OCI-LY1 (cell line): ENCODE data around the gene FCAR.
A peak's percentile ranks its signal among the peaks of the same experiment; 100 is the strongest.

Source experiments
- H2AFZ ChIP-seq: fragments of 200-600 bp; sonication (generic), shearing (Covaris generic); 2 replicates; pipeline ENCODE4 v1.6.0; 2014; ENCODE audit warnings: antibody characterized with exemption, mild to moderate bottlenecking, low read length
- H3F3A ChIP-seq: fragments of 200-600 bp; sonication (generic), shearing (Covaris generic); 2 replicates; pipeline ENCODE4 v1.6.0; 2014; ENCODE audit warnings: mild to moderate bottlenecking, antibody characterized with exemption, low read length, moderate library complexity; ENCODE audit not compliant: insufficient read depth
- H3K27ac ChIP-seq: fragments of 200-600 bp; sonication (generic); 2 replicates; pipeline ENCODE4 v1.5.1; 2014; ENCODE audit warnings: low read length, mixed run types, mild to moderate bottlenecking, low read depth; ENCODE audit not compliant: poor library complexity, severe bottlenecking
- H3K27me3 ChIP-seq: fragments of 200-600 bp; sonication (generic); 2 replicates; pipeline ENCODE4 v1.6.0; 2014; ENCODE audit warnings: antibody characterized with exemption, mild to moderate bottlenecking, low read length, moderate library complexity; ENCODE audit not compliant: insufficient read depth
- H3K36me3 ChIP-seq: fragments of 200-600 bp; sonication (generic); 2 replicates; pipeline ENCODE4 v1.6.1; 2014; ENCODE audit warnings: mild to moderate bottlenecking, antibody characterized with exemption, low read length, moderate library complexity, mixed read lengths; ENCODE audit not compliant: insufficient read depth
- H3K4me1 ChIP-seq: fragments of 200-600 bp; sonication (generic); 2 replicates; pipeline ENCODE4 v1.5.1; 2014; ENCODE audit warnings: mild to moderate bottlenecking, low read length, moderate library complexity; ENCODE audit not compliant: insufficient read depth, severe bottlenecking
- H3K4me2 ChIP-seq: fragments of 200-600 bp; sonication (generic), shearing (Covaris generic); 2 replicates; pipeline ENCODE4 v1.6.1; 2014; ENCODE audit warnings: low read length
- H3K4me3 ChIP-seq: fragments of 200-600 bp; sonication (generic); 2 replicates; pipeline ENCODE4 v1.5.1; 2014; ENCODE audit warnings: low read length, low read depth, mild to moderate bottlenecking, mixed read lengths; ENCODE audit not compliant: poor library complexity, severe bottlenecking
- H3K79me2 ChIP-seq: fragments of 200-600 bp; shearing (Covaris generic); 2 replicates; pipeline ENCODE4 v1.6.1; 2016; ENCODE audit warnings: mixed run types, low read length, mixed read lengths; ENCODE audit not compliant: insufficient read depth
- H3K9ac ChIP-seq: fragments of 200-600 bp; sonication (generic), shearing (Covaris generic); 2 replicates; pipeline ENCODE4 v1.6.1; 2014; ENCODE audit warnings: mild to moderate bottlenecking, low read length, mixed read lengths
- H3K9me2 ChIP-seq: fragments of 200-600 bp; sonication (generic), shearing (Covaris generic); 2 replicates; pipeline ENCODE4 v1.6.1; 2014; ENCODE audit warnings: low read depth, mild to moderate bottlenecking, low read length, mixed read lengths
- H3K9me3 ChIP-seq: fragments of 200-600 bp; shearing (Covaris generic); 2 replicates; pipeline ENCODE4 v1.6.1; 2014; ENCODE audit warnings: low read length, mixed read lengths
- H4K20me1 ChIP-seq: fragments of 200-600 bp; sonication (generic), shearing (Covaris generic); 2 replicates; pipeline ENCODE4 v1.6.0; 2016; ENCODE audit warnings: mild to moderate bottlenecking, low read length; ENCODE audit not compliant: insufficient read depth
- CTCF ChIP-seq: fragments of 200-600 bp; sonication (generic), shearing (Covaris generic); IDR thresholded peaks from 2 replicates; pipeline ENCODE4 v1.5.1; 2017; ENCODE audit warnings: mild to moderate bottlenecking, antibody characterized with exemption, low read length, moderate library complexity, mixed read lengths
- EZH2 ChIP-seq: fragments of 200-600 bp; sonication (generic), shearing (Covaris generic); IDR thresholded peaks from 2 replicates; pipeline ENCODE4 v1.8.0; 2017; ENCODE audit warnings: borderline replicate concordance, mixed run types, mild to moderate bottlenecking, antibody characterized with exemption, low read length, moderate library complexity, mixed read lengths

FCAR gene

GRCh38 chr19:54923276-54923675, 49.2 kb downstream of the FCAR start:
- Histone ChIP-seq H2AFZ (no peak overlapping the region), H3K4me1 (no peaks in the 10 kb centered on the region)

GRCh38 chr19:54928299-54928698, 54.3 kb downstream of the FCAR start:
- H3K9me2 ChIP-seq, result no peaks in the 10 kb centered on the region
- H3K36me3 ChIP-seq, result peaks cover 90% of the 10 kb centered on the region
- H3K4me2 ChIP-seq, result no peak overlapping the region

More at GRCh38 chr19:54923276-54923675, 49.2 kb downstream of the FCAR start:
- peaks cover 3% of the 10 kb centered on the region; the same call in 1 of the 2 replicates for H3K9me3 ChIP-seq
- no peak overlapping the region for H3K27ac ChIP-seq
- H3K36me3 ChIP-seq, result peaks cover 57% of the 10 kb centered on the region
- no peak for TF ChIP-seq CTCF
- no peak for TF ChIP-seq EZH2
- H3K27me3 ChIP-seq, result no peaks in the 10 kb centered on the region
- no peaks in the 10 kb centered on the region for H4K20me1 ChIP-seq
- H3K79me2 ChIP-seq, result no peaks in the 10 kb centered on the region
- no peak overlapping the region for H3K4me2 ChIP-seq
- no peak overlapping the region for H3K9ac ChIP-seq
- H3F3A ChIP-seq, result no peaks in the 10 kb centered on the region
- no peaks in the 10 kb centered on the region for H3K9me2 ChIP-seq
- no peak overlapping the region for H3K4me3 ChIP-seq

GRCh38 chr19:54937926-54938325, 63.9 kb downstream of the FCAR start:
- Histone ChIP-seq H3K79me2 (no peaks in the 10 kb centered on the region), H3K27ac (peak overlapping the region; percentile 79), H3K4me2 (peak overlapping the region; percentile 57), H3K9me3 (peaks cover 5% of the 10 kb centered on the region), H3K4me3 (peak overlapping the region; percentile 55), H2AFZ (no peak overlapping the region), H3K4me1 (peaks cover 54% of the 10 kb centered on the region), H3K27me3 (no peaks in the 10 kb centered on the region), H4K20me1 (no peaks in the 10 kb centered on the region), H3K9ac (peak overlapping the region; percentile 13; the same call in 1 of the 2 replicates), H3F3A (no peaks in the 10 kb centered on the region), H3K9me2 (no peaks in the 10 kb centered on the region), H3K36me3 (peaks cover 44% of the 10 kb centered on the region)
- TF ChIP-seq CTCF (no peak), EZH2 (no peak)

More at GRCh38 chr19:54928299-54928698, 54.3 kb downstream of the FCAR start:
- Histone ChIP-seq H3K4me1 (peaks cover under 1% of the 10 kb centered on the region), H3K79me2 (no peaks in the 10 kb centered on the region), H3K27ac (no peak overlapping the region), H3K9me3 (peaks cover 4% of the 10 kb centered on the region; the same call in 1 of the 2 replicates), H4K20me1 (no peaks in the 10 kb centered on the region), H3K9ac (no peak overlapping the region), H2AFZ (no peak overlapping the region), H3K4me3 (no peak overlapping the region), H3F3A (no peaks in the 10 kb centered on the region), H3K27me3 (no peaks in the 10 kb centered on the region)
- TF ChIP-seq EZH2 (no peak), CTCF (no peak)
